Endothelial cell of umbilical vein (primary cell): ENCODE results near the gene NDP. TPM values are rescaled to one million over a fixed set of nuclear protein-coding genes. Genes with fewer than 3 reads are reported as not detected.

ENCODE experiments used
- BruUV-seq: library from RNA; stranded (reverse); fragments of 400-500 nt; replicated peaks from 2 replicates; lab custom pipeline; 2021; lab: Mats Ljungman, UMichigan
- CTCF ChIA-PET: fragments of 300-600, 350-600 bp; sonication (Branson Sonifier 250); formaldehyde crosslinking; loops from one replicate; lab custom pipeline; 2021; ENCODE audit warnings: antibody characterized with exemption, inconsistent platforms; lab: Charles Lee
- POLR2A ChIA-PET: fragments of 300-600, 350-600 bp; sonication (Branson Sonifier 250); formaldehyde crosslinking; loops from one replicate; lab custom pipeline; 2021; ENCODE audit warnings: antibody characterized with exemption, inconsistent platforms; lab: Charles Lee
- DNase-seq: peaks from one replicate; pipeline ENCODE4 v3.0.0-alpha.2; 2011; ENCODE audit warnings: low read depth, low spot score
- FAIRE-seq: peaks from 2 replicates; lab custom pipeline; 2011; peaks lifted over from hg19 to GRCh38; lab: Jason Lieb, UNC
- H2AFZ ChIP-seq: 2 replicates; pipeline ENCODE4 v1.6.0; 2012; ENCODE audit warnings: low read depth, low read length, control low read depth, inconsistent platforms
- H3K27ac ChIP-seq: 2 replicates; pipeline ENCODE4 v1.5.1; 2011; ENCODE audit warnings: low read depth, mild to moderate bottlenecking, control low read depth, low read length, moderate library complexity; ENCODE audit not compliant: insufficient read depth
- H3K27me3 ChIP-seq, 2 experiments: 2 replicates each; pipeline versions ENCODE4 v1.6.0 to v1.6.1; 2011; ENCODE audit warnings: low read length in 2 of 2, mixed read lengths in 1 of 2; ENCODE audit not compliant: control insufficient read depth in 2 of 2, insufficient read depth in 2 of 2
- H3K36me3 ChIP-seq, 2 experiments: 2 replicates in 1 of 2; 3 replicates in 1 of 2; pipeline ENCODE4 v1.5.1; 2011; ENCODE audit warnings: low read length in 2 of 2, mild to moderate bottlenecking in 1 of 2, moderate library complexity in 1 of 2; ENCODE audit not compliant: control insufficient read depth in 2 of 2, insufficient read depth in 2 of 2; ENCODE audit errors: extremely low read depth in 1 of 2
- H3K4me1 ChIP-seq: 3 replicates; pipeline ENCODE4 v1.5.1; 2011; ENCODE audit warnings: mild to moderate bottlenecking, low read length; ENCODE audit not compliant: control insufficient read depth, insufficient read depth; ENCODE audit errors: extremely low read depth
- H3K4me2 ChIP-seq: 2 replicates; pipeline ENCODE4 v1.6.1; 2011; ENCODE audit warnings: low read length, control low read depth, mixed read lengths; ENCODE audit not compliant: insufficient read depth
- H3K4me3 ChIP-seq, 3 experiments: fragments of 200-600 bp in 1 of 3; sonication (generic), shearing (Covaris generic) in 1 of 3; replicated peaks in 1 of 3; 2 replicates each; pipeline ENCODE4 v1.5.1; 2011 to 2016; ENCODE audit warnings: control low read depth in 3 of 3, low read length in 3 of 3, mild to moderate bottlenecking in 2 of 3, inconsistent platforms in 1 of 3, low read depth in 1 of 3, moderate library complexity in 1 of 3; ENCODE audit not compliant: insufficient read depth in 1 of 3
- H3K79me2 ChIP-seq: 2 replicates; pipeline ENCODE4 v1.6.0; 2012; ENCODE audit warnings: low read length, inconsistent platforms; ENCODE audit not compliant: control insufficient read depth, insufficient read depth
- H3K9ac ChIP-seq: replicated peaks from 2 replicates; pipeline ENCODE3; 2011; ENCODE audit warnings: low read length, control low read depth; ENCODE audit not compliant: insufficient read depth; ENCODE audit errors: extremely low read depth
- H3K9me1 ChIP-seq: replicated peaks from 3 replicates; pipeline ENCODE4 v1.6.0; 2011; ENCODE audit warnings: mild to moderate bottlenecking, low read length; ENCODE audit not compliant: control insufficient read depth, insufficient read depth; ENCODE audit errors: extremely low read depth
- H3K9me3 ChIP-seq: replicated peaks from 2 replicates; pipeline ENCODE4 v1.5.1; 2012; ENCODE audit warnings: low read length, inconsistent platforms; ENCODE audit not compliant: control insufficient read depth, insufficient read depth
- H4K20me1 ChIP-seq: replicated peaks from 2 replicates; pipeline ENCODE3; 2011; ENCODE audit warnings: mild to moderate bottlenecking, low read length; ENCODE audit not compliant: control insufficient read depth, insufficient read depth; ENCODE audit errors: extremely low read depth
- EZH2 ChIP-seq: IDR thresholded peaks from 2 replicates; pipeline ENCODE4 v1.6.1; 2012; ENCODE audit warnings: borderline replicate concordance, low read depth, mild to moderate bottlenecking, moderate library complexity, low read length, inconsistent platforms; ENCODE audit not compliant: severe bottlenecking
- FOS ChIP-seq: IDR thresholded peaks from 2 replicates; pipeline ENCODE4 v1.6.1; 2011; ENCODE audit warnings: mild to moderate bottlenecking, low read length, moderate library complexity, borderline replicate concordance; ENCODE audit not compliant: insufficient read depth
- GATA2 ChIP-seq: IDR thresholded peaks from 2 replicates; pipeline ENCODE4 v1.7.0; 2011; ENCODE audit warnings: low read depth, mild to moderate bottlenecking, moderate library complexity, mixed read lengths, low read length; ENCODE audit not compliant: insufficient read length, insufficient read depth
- JUN ChIP-seq: IDR thresholded peaks from 2 replicates; pipeline ENCODE4 v1.6.1; 2011; ENCODE audit warnings: borderline replicate concordance, low read depth; ENCODE audit not compliant: insufficient read length, insufficient read depth
- MAX ChIP-seq: IDR thresholded peaks from 2 replicates; pipeline ENCODE4 v1.6.1; 2011; ENCODE audit not compliant: insufficient read depth, insufficient read length
- MYC ChIP-seq: IDR thresholded peaks from one replicate; pipeline ENCODE4 v1.6.1; 2011; ENCODE audit warnings: mild to moderate bottlenecking, low read depth, low read length
- POLR2A ChIP-seq: IDR thresholded peaks from 2 replicates; pipeline ENCODE4 v1.6.1; 2012; ENCODE audit warnings: low read depth, mild to moderate bottlenecking, control low read depth, low read length
- POLR2AphosphoS5 ChIP-seq: IDR thresholded peaks from 2 replicates; pipeline ENCODE4 v1.6.1; 2012; ENCODE audit warnings: low read depth, mild to moderate bottlenecking, control low read depth, low read length, moderate library complexity; ENCODE audit not compliant: insufficient read depth
- dilution Hi-C: fragments of 300-500 bp; cut with MboI; formaldehyde crosslinking; loops from one replicate; pipeline ENCODE4 v1.15.0; 2019; ENCODE audit warnings: low sequenced_read_pairs; ENCODE audit not compliant: extremely low pct_ligation_motif_present
- intact Hi-C: fragments of 100-400 bp; cut with micrococcal nuclease; formaldehyde crosslinking; loops from one replicate; pipeline ENCODE4 v1.10.0; 2022
- polyA plus RNA-seq, 4 experiments: library from polyadenylated mRNA; depleted of rRNA in 3 of 4; stranded (reverse) in 3 of 4; unstranded in 1 of 4; fragments of >200 nt; gene quantifications; 2 replicates each; pipeline versions ENCODE4 v1.2.1 to v1.2.3, GENCODE V29; 2011 to 2012; ENCODE audit warnings: missing spikeins in 1 of 4
- total RNA-seq: library from RNA; stranded (reverse); gene quantifications from 2 replicates; pipeline ENCODE4 v1.2.3, GENCODE V29; 2021
- TF ChIP-seq, protein P1 (sequence below), 2 donors: IDR thresholded peaks; 1 replicate in 1 of 2; 2 replicates in 1 of 2; pipeline ENCODE4 v1.5.1; 2011; ENCODE audit warnings: low read length in 2 of 2, mild to moderate bottlenecking in 2 of 2, moderate library complexity in 2 of 2, control low read depth in 1 of 2, inconsistent platforms in 1 of 2, low read depth in 1 of 2; ENCODE audit not compliant: insufficient read depth in 1 of 2; ENCODE audit errors: extremely low read depth in 1 of 2

Gene NDP
- total and polyA plus RNA-seq, 2 donors (not counting 3 experiments of a cell fraction or from before 2014, with no cell fraction given), result 0.58 to 0.60 TPM

GRCh38 chrX:43986083-43986482 lies 12.9 kb upstream of the NDP start:
- no TSS peak for BruUV-seq
- no peak for FAIRE-seq
- no peak overlapping the region for H3K4me2 ChIP-seq
- CTCF ChIA-PET, result no interaction called here
- no peaks in the 10 kb centered on the region for H3K27me3 ChIP-seq
- no peaks in the 10 kb centered on the region for H3K79me2 ChIP-seq
- no peaks in the 10 kb centered on the region for H3K9me1 ChIP-seq
- H3K9ac ChIP-seq, result no peak overlapping the region
- no peak overlapping the region for H3K27ac ChIP-seq
- no peak for TF ChIP-seq MYC
- TF ChIP-seq FOS, result no peak
- TF ChIP-seq EZH2, result no peak
- no peak for TF ChIP-seq GATA2
- TF ChIP-seq POLR2AphosphoS5, result no peak
- TF ChIP-seq JUN, result no peak
- no peak for TF ChIP-seq POLR2A
- TF ChIP-seq MAX, result no peak
- TF ChIP-seq, protein P1, sequence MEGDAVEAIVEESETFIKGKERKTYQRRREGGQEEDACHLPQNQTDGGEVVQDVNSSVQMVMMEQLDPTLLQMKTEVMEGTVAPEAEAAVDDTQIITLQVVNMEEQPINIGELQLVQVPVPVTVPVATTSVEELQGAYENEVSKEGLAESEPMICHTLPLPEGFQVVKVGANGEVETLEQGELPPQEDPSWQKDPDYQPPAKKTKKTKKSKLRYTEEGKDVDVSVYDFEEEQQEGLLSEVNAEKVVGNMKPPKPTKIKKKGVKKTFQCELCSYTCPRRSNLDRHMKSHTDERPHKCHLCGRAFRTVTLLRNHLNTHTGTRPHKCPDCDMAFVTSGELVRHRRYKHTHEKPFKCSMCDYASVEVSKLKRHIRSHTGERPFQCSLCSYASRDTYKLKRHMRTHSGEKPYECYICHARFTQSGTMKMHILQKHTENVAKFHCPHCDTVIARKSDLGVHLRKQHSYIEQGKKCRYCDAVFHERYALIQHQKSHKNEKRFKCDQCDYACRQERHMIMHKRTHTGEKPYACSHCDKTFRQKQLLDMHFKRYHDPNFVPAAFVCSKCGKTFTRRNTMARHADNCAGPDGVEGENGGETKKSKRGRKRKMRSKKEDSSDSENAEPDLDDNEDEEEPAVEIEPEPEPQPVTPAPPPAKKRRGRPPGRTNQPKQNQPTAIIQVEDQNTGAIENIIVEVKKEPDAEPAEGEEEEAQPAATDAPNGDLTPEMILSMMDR (IDR thresholded peaks at IDR 0.05; ENCODE audit: extremely low read depth in 1 of 2, insufficient read depth in 1 of 2, low read depth in 1 of 2, low read length in 2 of 2), result no peak
- no peak for DNase-seq
- H3K36me3 ChIP-seq, result no peaks in the 10 kb centered on the region
- H4K20me1 ChIP-seq, result no peaks in the 10 kb centered on the region
- H3K4me1 ChIP-seq, result no peaks in the 10 kb centered on the region
- no peak overlapping the region for H3K4me3 ChIP-seq
- dilution Hi-C loops, result no loop called here
- intact Hi-C loops, result no loop called here
- no peaks in the 10 kb centered on the region for H3K9me3 ChIP-seq
- no peak overlapping the region for H2AFZ ChIP-seq
- POLR2A ChIA-PET, result no interaction called here
